ENCODE data around the gene TXNDC8. TPM values are rescaled to one million over a fixed set of nuclear protein-coding genes. Genes with fewer than 3 reads are reported as not detected.
"Not testable (repeated sequence)": the region's sequence is repeated elsewhere in the genome, so short reads cannot be mapped to it uniquely, and the experiment has no call there.

TXNDC8 gene
- total and polyA plus RNA-seq, 8 donors: not detected

DNA sequence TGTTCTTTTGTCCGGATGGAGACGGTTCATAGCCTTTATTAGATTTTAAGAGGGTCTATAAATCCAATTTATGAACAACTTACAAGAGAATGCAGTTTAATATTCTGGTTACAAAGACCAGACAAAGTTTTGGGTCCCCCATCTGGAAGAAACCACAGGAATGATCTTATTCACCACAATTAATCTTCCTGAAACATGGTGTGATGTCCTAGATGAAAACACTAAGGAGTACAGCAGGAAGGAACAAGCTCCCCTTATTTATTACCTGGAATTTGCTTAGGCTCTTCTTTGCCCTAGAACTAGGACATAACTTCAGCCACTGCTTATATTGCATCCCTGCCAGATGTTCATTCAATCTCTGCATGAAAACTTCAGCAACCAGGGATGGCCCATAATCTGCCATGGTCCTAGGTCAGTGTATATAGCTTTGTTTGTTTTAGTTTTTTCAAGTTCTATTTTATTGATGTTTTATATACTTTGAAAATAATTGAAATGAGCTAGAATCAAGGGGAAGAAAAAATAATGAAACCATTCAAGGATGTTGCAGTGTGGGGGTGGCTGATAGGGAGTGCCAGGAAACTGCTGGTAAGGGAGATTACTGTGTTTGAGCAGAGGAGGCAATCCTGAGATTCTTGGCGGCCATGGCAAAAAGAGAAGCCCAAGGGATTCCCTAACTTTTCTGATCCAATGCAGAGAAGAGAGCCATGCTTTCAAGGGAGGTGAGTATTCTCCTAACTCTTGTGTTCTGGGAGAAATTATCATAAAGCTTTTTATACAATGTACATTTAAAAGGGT, 16.8 kb downstream of the TXNDC8 start:
- intact Hi-C loops (cut with DNase I; ENCODE audit: low total_unique reads): no loop called here
- 56 to 72% (median 69%) methylated on average over 3 of the region's 3 CpGs for WGBS, 5 donors
- H3K4me3 ChIP-seq: no peak overlapping the region
- no peaks in the 10 kb centered on the region for H3K9me3 ChIP-seq
- TF ChIP-seq POLR2A (IDR thresholded peaks at IDR 0.05): no peak
- TF ChIP-seq POLR2AphosphoS5 (IDR thresholded peaks at IDR 0.05): no peak
- no peak for TF ChIP-seq EP300 (IDR thresholded peaks at IDR 0.05)
- TF ChIP-seq, protein P1, sequence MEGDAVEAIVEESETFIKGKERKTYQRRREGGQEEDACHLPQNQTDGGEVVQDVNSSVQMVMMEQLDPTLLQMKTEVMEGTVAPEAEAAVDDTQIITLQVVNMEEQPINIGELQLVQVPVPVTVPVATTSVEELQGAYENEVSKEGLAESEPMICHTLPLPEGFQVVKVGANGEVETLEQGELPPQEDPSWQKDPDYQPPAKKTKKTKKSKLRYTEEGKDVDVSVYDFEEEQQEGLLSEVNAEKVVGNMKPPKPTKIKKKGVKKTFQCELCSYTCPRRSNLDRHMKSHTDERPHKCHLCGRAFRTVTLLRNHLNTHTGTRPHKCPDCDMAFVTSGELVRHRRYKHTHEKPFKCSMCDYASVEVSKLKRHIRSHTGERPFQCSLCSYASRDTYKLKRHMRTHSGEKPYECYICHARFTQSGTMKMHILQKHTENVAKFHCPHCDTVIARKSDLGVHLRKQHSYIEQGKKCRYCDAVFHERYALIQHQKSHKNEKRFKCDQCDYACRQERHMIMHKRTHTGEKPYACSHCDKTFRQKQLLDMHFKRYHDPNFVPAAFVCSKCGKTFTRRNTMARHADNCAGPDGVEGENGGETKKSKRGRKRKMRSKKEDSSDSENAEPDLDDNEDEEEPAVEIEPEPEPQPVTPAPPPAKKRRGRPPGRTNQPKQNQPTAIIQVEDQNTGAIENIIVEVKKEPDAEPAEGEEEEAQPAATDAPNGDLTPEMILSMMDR (IDR thresholded peaks at IDR 0.05): no peak
- peak in 1 of 2 donors; percentile 14 for DNase-seq
- no peaks in the 10 kb centered on the region for H3K36me3 ChIP-seq
- no peaks in the 10 kb centered on the region for H3K27me3 ChIP-seq
- H3K27ac ChIP-seq: no peak overlapping the region
- H3K4me1 ChIP-seq: peaks cover 0 to 12% (median 0%) of the 10 kb centered on the region in 4 donors

DNA sequence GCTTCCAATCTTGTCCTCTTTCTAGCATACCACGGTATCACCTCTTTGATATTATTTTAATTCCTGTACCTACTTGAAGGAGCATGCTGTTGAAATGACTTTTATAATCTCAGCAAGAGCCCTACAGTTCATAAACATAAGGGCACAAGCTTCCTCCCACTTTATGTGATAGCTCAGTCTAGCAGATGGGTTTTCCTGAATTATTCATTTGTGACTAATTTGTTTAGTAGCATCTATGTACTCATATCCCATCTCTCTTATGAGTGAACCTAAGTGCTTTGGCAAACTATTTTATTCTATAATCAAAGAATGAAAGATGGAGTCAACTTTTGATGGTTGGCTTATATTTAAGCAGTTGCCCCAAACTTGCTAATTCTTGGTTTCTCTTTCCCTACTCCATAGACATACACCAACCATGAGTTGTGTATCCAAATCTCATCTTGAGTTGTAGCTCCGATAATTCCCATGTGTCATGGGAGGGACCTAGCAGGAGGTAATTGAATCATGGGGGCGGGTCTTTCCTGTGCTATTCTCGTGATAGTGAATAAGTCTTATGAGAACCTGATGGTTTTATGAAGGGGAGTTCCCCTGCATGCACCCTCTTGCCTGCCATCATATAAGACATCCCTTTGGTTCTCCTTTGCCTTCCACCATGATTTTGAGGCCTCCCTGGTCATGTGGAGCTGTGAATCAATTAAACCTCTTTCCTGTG, 17.7 kb downstream of the TXNDC8 start:
- H3K9me3 ChIP-seq: no peaks in the 10 kb centered on the region
- H3K27ac ChIP-seq: no peak overlapping the region
- H3K36me3 ChIP-seq: no peaks in the 10 kb centered on the region
- 83 to 91% (median 88%) methylated on average over 4 of the region's 4 CpGs for WGBS, 5 donors
- no peak overlapping the region for H3K4me3 ChIP-seq
- intact Hi-C loops (cut with DNase I; ENCODE audit: low total_unique reads): no loop called here
- no peak for DNase-seq
- H3K4me1 ChIP-seq: peaks cover 0 to 12% (median 0%) of the 10 kb centered on the region in 4 donors
- no peaks in the 10 kb centered on the region for H3K27me3 ChIP-seq
- TF ChIP-seq POLR2AphosphoS5 (IDR thresholded peaks at IDR 0.05) (no peak), EP300 (IDR thresholded peaks at IDR 0.05) (no peak), POLR2A (IDR thresholded peaks at IDR 0.05) (no peak)
- TF ChIP-seq, protein P1 (IDR thresholded peaks at IDR 0.05): no peak

DNA sequence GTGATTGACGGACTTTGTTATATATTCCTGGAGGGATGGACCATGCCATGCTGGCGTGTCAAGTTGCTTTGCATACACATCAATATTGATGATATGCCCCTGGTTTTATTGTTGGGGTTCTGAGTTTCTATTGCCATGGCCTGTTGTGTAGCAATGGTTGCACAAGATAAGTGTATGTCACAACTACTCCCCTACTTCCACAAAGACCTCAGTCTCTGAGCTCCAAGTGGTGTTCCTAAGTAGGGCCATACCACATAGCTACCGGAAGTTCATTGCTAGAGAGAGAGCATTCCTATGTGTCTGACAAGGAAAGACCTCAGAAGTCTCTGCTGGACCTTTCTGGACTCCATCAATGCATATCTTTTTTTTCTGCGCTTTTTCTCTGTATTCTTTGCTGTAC, 19.8 kb downstream of the TXNDC8 start:
- 91 to 98% (median 96%) methylated on average over 4 of the region's 4 CpGs for WGBS, 5 donors
- H3K27ac ChIP-seq: no peak overlapping the region
- intact Hi-C loops (cut with DNase I; ENCODE audit: low total_unique reads): no loop called here
- H3K36me3 ChIP-seq: no peaks in the 10 kb centered on the region
- H3K27me3 ChIP-seq: no peaks in the 10 kb centered on the region
- H3K4me3 ChIP-seq: no peak overlapping the region
- peaks cover 0 to 12% (median 0%) of the 10 kb centered on the region in 4 donors for H3K4me1 ChIP-seq
- DNase-seq: no peak
- TF ChIP-seq EP300 (IDR thresholded peaks at IDR 0.05) (no peak), POLR2AphosphoS5 (IDR thresholded peaks at IDR 0.05) (no peak), POLR2A (IDR thresholded peaks at IDR 0.05) (no peak)
- TF ChIP-seq, protein P1 (IDR thresholded peaks at IDR 0.05): no peak
- peaks cover 0 to under 1% (median 0%) of the 10 kb centered on the region in 4 donors for H3K9me3 ChIP-seq

DNA sequence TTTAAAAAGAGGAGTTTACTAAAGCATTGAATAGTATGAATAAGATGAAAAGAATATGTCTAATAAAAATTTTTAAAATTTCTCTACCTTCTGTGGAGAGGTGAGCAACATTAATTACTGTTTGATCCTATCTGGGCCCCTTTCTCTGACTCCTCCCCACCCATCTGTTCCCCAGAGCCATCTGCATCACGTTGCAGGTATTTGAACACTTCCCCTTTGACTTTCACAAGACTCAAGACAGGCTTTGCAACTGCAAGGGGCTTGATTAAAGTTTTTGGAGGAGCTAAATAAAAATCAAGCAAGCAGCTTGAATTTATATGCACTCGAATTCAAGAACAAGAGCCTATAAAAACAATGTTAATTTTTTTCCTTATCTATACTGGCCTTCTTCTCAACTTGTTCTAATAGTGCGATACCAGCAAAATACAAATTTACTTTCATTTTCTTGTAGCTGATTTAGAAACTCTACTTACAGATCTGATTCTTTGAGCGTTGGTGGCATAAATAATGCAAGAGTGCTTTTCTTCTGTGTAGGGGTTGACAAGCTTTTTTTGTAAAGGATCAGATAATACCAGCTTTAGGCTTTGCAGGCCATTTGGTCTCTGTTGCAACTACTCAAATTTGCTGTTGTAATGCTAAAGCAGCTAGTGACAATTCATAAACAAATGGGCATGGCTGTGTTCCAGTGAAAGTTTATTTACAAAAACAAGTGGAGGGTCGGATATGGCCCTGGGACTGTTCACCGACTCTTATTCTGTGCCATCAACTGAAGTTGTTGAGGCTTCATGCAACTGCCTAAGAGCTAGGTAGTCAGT, 21.2 kb downstream of the TXNDC8 start:
- TF ChIP-seq POLR2AphosphoS5 (IDR thresholded peaks at IDR 0.05) (no peak), EP300 (IDR thresholded peaks at IDR 0.05) (no peak), POLR2A (IDR thresholded peaks at IDR 0.05) (no peak)
- TF ChIP-seq, protein P1 (IDR thresholded peaks at IDR 0.05): no peak
- H3K27me3 ChIP-seq: no peaks in the 10 kb centered on the region
- DNase-seq: no peak
- H3K4me3 ChIP-seq: no peak overlapping the region
- no peak overlapping the region for H3K27ac ChIP-seq
- intact Hi-C loops (cut with DNase I; ENCODE audit: low total_unique reads): no loop called here
- H3K9me3 ChIP-seq: peaks cover 0 to 11% (median 0%) of the 10 kb centered on the region in 4 donors
- WGBS, 5 donors: 18 to 35% (median 25%) methylated on average over 6 of the region's 6 CpGs
- no peaks in the 10 kb centered on the region for H3K36me3 ChIP-seq
- peaks cover 0 to 12% (median 0%) of the 10 kb centered on the region in 4 donors for H3K4me1 ChIP-seq

DNA sequence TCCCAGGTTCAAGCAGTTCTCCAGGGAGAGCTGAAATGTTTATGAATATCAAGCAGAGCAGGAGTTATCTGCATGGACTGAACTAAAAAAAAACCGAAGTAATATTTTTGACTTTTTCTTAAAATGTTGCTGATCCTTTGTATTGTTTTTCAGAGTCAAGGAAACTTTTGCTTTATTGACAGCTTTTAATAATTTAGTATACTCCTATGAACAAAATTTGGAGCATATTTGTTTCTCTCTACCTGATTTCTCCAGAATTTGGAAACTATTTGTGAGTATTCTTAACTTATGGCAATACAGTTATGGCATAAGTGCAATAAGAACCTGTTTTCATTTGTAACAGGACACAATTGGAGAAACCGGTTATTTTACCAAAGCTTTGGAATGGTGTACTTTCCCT, 25.7 kb downstream of the TXNDC8 start:
- H3K27ac ChIP-seq; H3K36me3 ChIP-seq; intact Hi-C loops (cut with DNase I; ENCODE audit: low total_unique reads); H3K27me3 ChIP-seq; DNase-seq; H3K4me3 ChIP-seq: not testable (repeated sequence)
- H3K9me3 ChIP-seq: peaks cover 0 to 11% (median 0%) of the 10 kb centered on the region in 4 donors
- H3K4me1 ChIP-seq: peaks cover 0 to 16% (median 0%) of the 10 kb centered on the region in 4 donors
- WGBS, 5 donors: 93 to 99% (median 97%) methylated on average over 2 of the region's 2 CpGs

Measured in stomach (tissue), 9 donors.